ENCODE results near the gene FGF8. TPM values are rescaled to one million over a fixed set of nuclear protein-coding genes. Genes with fewer than 3 reads are reported as not detected.
A peak's percentile ranks its signal among the peaks of the same experiment; 100 is the strongest.

Gene FGF8
- total and polyA plus RNA-seq, 9 of the 15 experiments (the other 6 are each of a cell fraction or from before 2014, with no cell fraction given) = 0.13 to 0.82 (median 0.37) TPM; not detected in 5

DNA sequence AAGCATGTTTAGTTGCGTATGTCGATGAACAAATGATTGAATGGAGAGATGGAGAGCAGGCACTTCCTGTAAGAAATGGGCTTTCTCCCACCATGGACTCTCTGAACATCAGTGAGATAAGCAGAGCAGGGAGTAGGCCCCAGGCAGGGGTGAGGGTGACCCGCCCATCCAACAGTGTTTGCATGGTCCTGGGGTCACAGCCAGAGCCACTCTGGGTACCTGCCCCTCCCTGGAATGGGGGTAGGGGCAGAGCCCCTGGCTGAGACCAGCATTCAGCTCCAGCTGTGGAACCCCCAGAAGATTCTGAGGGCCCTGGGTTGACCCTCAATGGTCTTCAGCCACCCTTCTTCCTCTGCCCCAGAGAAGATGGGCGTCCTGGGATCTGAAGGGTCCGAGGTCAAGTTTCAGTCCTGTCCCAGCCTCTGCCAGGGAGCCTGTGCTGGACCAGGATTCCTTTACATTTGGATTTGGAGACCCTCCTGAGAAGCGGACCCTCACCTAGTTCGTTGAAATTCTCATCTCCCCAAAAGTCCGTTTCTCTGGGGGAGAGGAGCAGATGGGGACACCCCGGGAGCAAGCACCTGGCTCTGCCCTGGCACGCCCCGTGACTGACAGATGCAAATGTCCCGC, 2.4 kb upstream of the FGF8 start:
- intact Hi-C loops (cut with micrococcal nuclease) (no loop called here), in situ Hi-C loops (cut with MboI) (no loop called here)
- Histone ChIP-seq H3K27me3 (ENCODE audit: control insufficient read depth in 2 of 2, insufficient read depth in 2 of 2, low read length in 2 of 2) (no peaks in the 10 kb centered on the region), H4K20me1 (replicated peaks; ENCODE audit: control insufficient read depth, insufficient read depth, low read length) (peaks cover 11% of the 10 kb centered on the region), H3K9ac (ENCODE audit: insufficient read depth in 1 of 2, low read depth in 2 of 2, low read length in 2 of 2) (peak overlapping the region in 1 of 2 experiments; percentile 43; a peak in 2 of 4 replicates), H3K9me1 (ENCODE audit: control insufficient read depth, insufficient read depth, low read length) (no peaks in the 10 kb centered on the region), H3K79me2 (ENCODE audit: control insufficient read depth, insufficient read depth, low read length) (peaks cover 21% of the 10 kb centered on the region), H3K4me3 (no peak overlapping the region), H3K27ac (ENCODE audit: extremely low read depth, low read depth, low read length) (no peak overlapping the region), H3K9me3 (replicated peaks; ENCODE audit: control insufficient read depth, insufficient read depth, low read depth, low read length) (no peaks in the 10 kb centered on the region), H3K4me1 (replicated peaks in 1 of 2; ENCODE audit: control insufficient read depth in 2 of 2, insufficient read depth in 2 of 2, low read length in 2 of 2) (peaks cover 14 to 59% of the 10 kb centered on the region in 2 experiments), H3K36me3 (ENCODE audit: control insufficient read depth, insufficient read depth, low read length) (peaks cover 21% of the 10 kb centered on the region; the same call in 2 of the 3 replicates), H3K4me2 (ENCODE audit: insufficient read depth, low read length) (no peak overlapping the region), H2AFZ (ENCODE audit: low read depth, low read length) (no peak overlapping the region)
- no TSS peak for BruUV-seq (replicated peaks)
- ChIA-PET POLR2A (interaction anchor here (0.7 kb wide), 1 partner anchor 29 kb away, joined by 4 read pairs; no protein-coding TSS in a partner anchor), CTCF (ENCODE audit: low intra/inter-chr PET ratio) (no interaction called here)
- 48% methylated on average over 5 of the region's 12 CpGs for WGBS (ENCODE audit: insufficient coverage, low coverage, missing lambda C conversion rate)
- FAIRE-seq = no peak
- TF ChIP-seq ZNF76 (CRISPR knock-in tag; IDR thresholded peaks at IDR 0.05; ENCODE audit: borderline replicate concordance) = no peak
- 0 out of 2 replicates have a peak, but pooled peaks have one; percentile 47 for TF ChIP-seq ZKSCAN1 (IDR thresholded peaks at IDR 0.05; ENCODE audit: low read depth, low read length)
- TF ChIP-seq NR2C2 (CRISPR knock-in tag; IDR thresholded peaks at IDR 0.05) = no peak
- TF ChIP-seq NR2C2 (tag; IDR thresholded peaks at IDR 0.05) = no peak
- TF ChIP-seq ARNT (IDR thresholded peaks at IDR 0.05) = no peak
- no peak for ATAC-seq
- no peak for DNase-seq (ENCODE audit: extremely low read depth in 1 of 4, low spot score in 3 of 4)

DNA sequence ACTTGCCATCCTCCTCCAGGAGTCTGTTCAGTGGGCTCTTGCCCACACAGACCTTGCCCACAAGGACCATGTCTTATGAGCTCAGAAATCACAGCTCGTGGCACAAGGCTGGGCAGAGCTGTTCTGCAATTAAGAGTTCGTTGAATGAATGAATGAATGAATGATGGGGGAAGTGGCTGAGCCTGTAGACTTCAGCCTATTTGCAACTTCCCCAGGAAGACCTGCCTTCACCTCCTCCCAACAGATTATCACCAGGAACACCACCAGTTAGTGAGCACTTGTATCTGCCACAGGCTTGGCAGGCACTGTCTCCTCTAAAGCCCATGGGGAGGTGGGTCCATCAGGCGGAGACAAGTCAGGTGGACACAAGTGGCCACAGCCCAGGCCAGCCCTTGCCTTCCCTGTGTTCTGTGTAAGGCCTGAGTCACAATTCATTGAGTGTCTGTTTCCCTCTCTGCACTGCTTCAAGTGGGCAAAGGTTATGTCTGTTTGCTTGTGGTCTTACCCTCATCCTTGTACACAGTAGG, 1.8 kb upstream of the FGF8 start:
- H3K9me3 ChIP-seq (replicated peaks; ENCODE audit: control insufficient read depth, insufficient read depth, low read depth, low read length) = no peaks in the 10 kb centered on the region
- H4K20me1 ChIP-seq (replicated peaks; ENCODE audit: control insufficient read depth, insufficient read depth, low read length) = peaks cover 11% of the 10 kb centered on the region
- WGBS (ENCODE audit: insufficient coverage, low coverage, missing lambda C conversion rate) = 76% methylated on average over 3 of the region's 3 CpGs
- no peak overlapping the region for H3K27ac ChIP-seq (ENCODE audit: extremely low read depth, low read depth, low read length)
- CTCF ChIA-PET (ENCODE audit: low intra/inter-chr PET ratio) = no interaction called here
- H2AFZ ChIP-seq (ENCODE audit: low read depth, low read length) = no peak overlapping the region
- POLR2A ChIA-PET = no interaction called here
- 0 out of 5 replicates have a peak, but pooled peaks cover 0 to 3% of the 10 kb centered on the region in 2 experiments for H3K27me3 ChIP-seq (ENCODE audit: control insufficient read depth in 2 of 2, insufficient read depth in 2 of 2, low read length in 2 of 2)
- FAIRE-seq (no peak), ATAC-seq (no peak), DNase-seq (ENCODE audit: extremely low read depth in 1 of 4, low spot score in 3 of 4) (no peak)
- no peak overlapping the region for H3K4me2 ChIP-seq (ENCODE audit: insufficient read depth, low read length)
- no peak overlapping the region for H3K4me3 ChIP-seq
- H3K4me1 ChIP-seq (replicated peaks in 1 of 2; ENCODE audit: control insufficient read depth in 2 of 2, insufficient read depth in 2 of 2, low read length in 2 of 2) = peaks cover 14 to 56% of the 10 kb centered on the region in 2 experiments
- H3K36me3 ChIP-seq (ENCODE audit: control insufficient read depth, insufficient read depth, low read length) = peaks cover 21% of the 10 kb centered on the region; the same call in 2 of the 3 replicates
- H3K79me2 ChIP-seq (ENCODE audit: control insufficient read depth, insufficient read depth, low read length) = peaks cover 16% of the 10 kb centered on the region
- H3K9ac ChIP-seq (ENCODE audit: insufficient read depth in 1 of 2, low read depth in 2 of 2, low read length in 2 of 2) = no peak overlapping the region
- BruUV-seq (replicated peaks) = no TSS peak
- intact Hi-C loops (cut with micrococcal nuclease) (no loop called here), in situ Hi-C loops (cut with MboI) (no loop called here)
- no peaks in the 10 kb centered on the region for H3K9me1 ChIP-seq (ENCODE audit: control insufficient read depth, insufficient read depth, low read length)
- no peak for TF ChIP-seq JUNB (CRISPR knock-in tag; conservative IDR thresholded peaks at IDR 0.05)
- TF ChIP-seq, protein P1, sequence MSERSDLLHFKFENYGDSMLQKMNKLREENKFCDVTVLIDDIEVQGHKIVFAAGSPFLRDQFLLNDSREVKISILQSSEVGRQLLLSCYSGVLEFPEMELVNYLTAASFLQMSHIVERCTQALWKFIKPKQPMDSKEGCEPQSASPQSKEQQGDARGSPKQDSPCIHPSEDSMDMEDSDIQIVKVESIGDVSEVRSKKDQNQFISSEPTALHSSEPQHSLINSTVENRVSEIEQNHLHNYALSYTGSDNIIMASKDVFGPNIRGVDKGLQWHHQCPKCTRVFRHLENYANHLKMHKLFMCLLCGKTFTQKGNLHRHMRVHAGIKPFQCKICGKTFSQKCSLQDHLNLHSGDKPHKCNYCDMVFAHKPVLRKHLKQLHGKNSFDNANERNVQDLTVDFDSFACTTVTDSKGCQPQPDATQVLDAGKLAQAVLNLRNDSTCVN (CRISPR knock-in tag; IDR thresholded peaks at IDR 0.05) = no peak
- no peak for TF ChIP-seq PPARD (CRISPR knock-in tag; IDR thresholded peaks at IDR 0.05)
- no peak for TF ChIP-seq SIRT6 (IDR thresholded peaks at IDR 0.05; ENCODE audit: low read depth, low read length)
- no peak for TF ChIP-seq YBX1 (IDR thresholded peaks at IDR 0.05)
- TF ChIP-seq, protein P2, sequence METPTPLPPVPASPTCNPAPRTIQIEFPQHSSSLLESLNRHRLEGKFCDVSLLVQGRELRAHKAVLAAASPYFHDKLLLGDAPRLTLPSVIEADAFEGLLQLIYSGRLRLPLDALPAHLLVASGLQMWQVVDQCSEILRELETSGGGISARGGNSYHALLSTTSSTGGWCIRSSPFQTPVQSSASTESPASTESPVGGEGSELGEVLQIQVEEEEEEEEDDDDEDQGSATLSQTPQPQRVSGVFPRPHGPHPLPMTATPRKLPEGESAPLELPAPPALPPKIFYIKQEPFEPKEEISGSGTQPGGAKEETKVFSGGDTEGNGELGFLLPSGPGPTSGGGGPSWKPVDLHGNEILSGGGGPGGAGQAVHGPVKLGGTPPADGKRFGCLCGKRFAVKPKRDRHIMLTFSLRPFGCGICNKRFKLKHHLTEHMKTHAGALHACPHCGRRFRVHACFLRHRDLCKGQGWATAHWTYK (CRISPR knock-in tag; IDR thresholded peaks at IDR 0.05) = no peak
- TF ChIP-seq ZNF24 (IDR thresholded peaks at IDR 0.05) = peak; percentile 46; the same call in 1 of the 2 replicates

All from K562 (cell line).